ENCODE measurements around the gene TTLL7.
A peak's percentile ranks its signal among the peaks of the same experiment; 100 is the strongest.

TTLL7 gene

DNA sequence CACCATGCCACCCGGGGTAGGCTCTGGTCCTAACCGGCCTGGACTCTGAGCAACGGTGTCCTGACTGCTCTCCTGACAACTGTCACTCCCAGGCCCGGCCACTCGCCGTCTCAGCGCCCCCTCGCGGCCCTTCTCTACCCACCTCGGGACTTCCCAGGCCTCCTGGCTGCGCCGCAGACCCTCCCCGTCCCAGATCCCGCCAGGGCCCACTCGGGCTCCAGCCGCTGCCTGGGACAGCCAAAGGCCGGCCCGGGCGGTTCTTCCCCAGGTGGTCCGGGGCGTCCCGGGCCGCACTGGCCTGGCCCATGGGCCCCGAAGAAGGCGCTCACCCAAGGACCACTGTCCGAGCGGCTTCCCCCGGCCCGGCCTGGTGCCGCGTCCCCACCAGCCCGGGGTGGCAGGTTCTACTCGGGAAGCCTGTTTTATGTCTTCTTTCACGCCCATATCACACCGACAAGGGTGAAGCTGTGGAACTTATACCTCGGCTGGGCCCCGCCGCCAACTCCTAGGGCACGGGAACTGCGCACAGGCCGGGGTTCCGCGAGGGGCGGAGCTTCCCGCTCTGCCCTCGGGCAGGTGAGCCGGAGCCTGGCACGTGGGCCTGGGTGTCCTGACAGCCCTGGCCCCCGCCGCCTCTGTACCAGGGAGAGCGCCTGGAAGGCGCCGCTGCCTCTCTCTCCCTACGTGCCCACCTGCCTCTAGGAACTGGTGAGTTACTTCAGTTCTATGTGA lies 138.3 kb downstream of the TTLL7 start:
- DNase-seq: peak; percentile 78

DNA sequence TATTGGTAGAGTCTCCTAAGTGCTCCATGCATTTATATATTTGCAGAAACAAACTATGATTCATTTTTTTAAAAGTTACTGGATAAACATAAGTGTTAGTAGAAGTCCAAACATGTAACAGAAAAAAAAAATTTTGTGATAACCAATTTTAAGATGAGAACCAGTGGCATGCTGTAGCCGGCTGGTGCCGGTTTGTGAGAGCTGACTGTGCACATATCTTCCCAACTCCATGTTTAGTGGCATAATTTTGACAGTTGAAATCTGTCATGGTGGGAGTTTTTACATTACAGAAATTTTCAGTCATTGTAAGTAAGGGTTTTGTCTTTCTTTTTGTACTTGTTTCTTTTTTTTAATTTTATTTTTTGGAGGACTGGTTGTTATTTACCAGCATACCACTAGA lies 141.2 kb downstream of the TTLL7 start:
- no peak for DNase-seq

DNA sequence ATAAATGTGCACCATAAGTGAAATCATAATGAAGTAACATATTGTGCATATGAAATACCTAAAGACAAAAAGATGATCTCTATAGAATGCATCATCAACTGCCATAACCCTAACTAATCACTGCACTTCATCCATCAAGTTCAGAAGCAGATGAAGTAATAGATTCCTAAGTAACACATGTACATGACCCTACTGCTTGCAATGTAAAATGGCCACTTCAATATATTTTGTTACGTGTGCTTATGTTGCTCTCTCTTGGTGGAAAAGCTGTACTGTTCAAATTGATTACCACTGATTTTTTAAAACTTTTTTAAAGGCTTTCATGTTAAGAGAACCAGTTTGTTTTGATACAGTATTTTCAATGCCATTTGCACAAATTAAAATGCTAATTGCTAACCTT lies 141.8 kb downstream of the TTLL7 start:
- no peak for DNase-seq

DNA sequence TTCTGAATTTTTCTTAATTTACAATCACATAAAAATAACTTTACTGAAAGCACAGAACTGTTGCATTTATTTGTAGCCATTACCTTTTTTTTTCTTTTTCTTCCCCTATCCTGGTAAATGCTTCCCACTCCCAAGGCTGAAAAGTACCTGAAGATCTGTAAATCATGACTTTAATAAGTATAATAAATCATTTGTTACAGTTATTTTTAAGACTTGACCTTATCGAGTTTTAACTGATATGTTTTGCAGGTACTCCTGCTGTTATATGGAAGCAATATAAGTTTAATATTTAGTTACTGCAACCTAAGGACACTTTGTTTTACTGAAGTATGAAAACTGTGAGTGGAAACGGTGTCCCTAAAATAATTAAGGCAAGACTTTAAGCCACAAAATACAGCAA lies 142.6 kb downstream of the TTLL7 start:
- no peak for DNase-seq

DNA sequence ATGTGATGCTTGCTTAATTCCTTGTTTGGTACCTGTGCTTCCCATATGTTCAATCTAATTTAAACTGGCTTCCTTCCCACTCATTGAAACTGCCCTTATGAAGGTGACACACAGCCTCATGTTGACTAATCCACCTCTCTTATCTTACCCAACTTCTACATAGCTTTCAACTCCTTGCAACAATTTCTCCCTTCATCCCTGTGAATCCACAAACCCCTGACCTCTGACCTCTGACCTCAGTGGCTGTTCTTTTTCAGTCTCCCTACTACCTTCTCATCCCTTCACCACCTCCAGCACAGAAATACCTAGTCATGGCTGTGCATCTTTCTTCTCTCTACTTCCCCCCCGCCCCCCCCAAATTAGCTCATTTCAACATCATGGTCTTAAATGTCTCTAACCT lies 144.5 kb downstream of the TTLL7 start:
- no peak for DNase-seq

DNA sequence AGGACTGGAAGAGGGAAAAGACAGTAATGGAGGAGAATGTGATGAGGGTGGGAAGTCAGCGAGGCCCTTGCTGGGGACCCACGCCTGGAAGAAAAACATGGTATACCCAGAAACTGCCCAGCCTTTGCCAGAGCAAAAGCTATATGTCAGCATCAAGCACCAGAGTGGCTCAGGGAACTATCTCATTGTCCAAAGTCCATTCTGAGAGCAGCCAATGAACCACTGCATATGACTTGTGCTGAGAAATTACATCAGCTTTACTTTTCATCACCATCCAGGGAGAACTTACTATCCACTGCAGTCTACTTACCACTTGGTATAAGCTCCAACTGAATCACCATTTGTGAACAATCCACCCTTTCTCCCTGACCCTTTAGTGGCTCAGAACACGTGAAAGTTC lies 148.1 kb downstream of the TTLL7 start:
- no peak for DNase-seq

DNA sequence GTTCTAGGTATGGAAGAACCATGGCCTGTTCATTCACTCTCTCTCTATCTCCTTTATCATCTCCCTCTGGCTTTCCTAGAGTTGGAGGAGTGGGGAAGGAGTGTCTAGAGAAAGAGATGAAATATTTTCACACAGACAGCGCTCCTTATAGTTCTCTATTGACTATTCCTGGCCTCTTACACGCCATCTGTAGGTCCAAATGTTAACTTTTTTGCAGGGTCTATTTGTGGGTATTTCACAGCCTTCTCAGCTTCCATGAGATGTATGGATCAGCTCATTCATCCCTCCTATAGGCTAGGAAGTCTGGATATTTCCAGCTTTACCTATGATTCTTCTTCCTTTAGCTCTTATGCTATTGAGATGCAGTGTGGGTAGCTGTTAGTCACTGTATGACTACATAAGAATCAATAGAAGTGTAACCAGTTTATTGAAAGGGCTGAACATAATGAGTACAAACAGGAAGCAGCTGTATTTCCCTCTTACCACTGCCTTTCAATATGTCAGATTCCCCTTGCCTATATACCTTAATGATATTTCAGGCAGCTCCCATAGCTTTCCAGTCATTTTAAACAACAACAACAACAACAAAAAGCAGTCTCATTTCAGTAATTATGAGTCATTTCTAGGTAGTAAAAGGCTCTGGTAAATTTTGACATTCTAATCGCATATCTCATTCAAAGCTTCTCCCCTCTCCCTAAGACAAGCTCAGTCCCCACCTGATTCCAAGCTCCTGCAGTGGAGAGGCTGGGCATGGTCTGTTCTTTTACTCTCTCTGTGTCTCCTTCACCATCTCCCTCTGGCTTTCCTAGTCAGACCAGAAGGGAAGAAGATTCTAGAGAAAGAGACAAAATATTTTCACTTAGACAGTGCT lies 149.5 kb downstream of the TTLL7 start:
- no peak for DNase-seq

DNA sequence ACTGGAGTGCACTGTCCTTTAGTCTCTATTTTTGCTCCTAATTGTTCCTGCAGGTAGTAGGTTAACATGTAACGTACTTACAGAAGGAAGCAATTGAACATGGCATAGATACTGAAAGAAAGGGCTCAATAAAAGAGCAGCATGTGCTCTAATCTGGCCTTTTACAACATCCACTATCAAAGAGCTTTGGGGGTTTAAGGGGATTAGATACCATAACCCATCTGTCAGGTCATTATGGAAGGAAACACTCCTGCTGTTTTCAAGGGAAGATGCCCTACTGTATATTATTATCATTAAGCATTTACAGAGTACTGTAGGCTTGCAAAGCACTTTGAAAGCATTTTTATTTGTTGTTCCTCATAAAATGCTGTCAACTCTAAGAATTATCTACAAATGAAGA lies 152.8 kb downstream of the TTLL7 start:
- no peak for DNase-seq

DNA sequence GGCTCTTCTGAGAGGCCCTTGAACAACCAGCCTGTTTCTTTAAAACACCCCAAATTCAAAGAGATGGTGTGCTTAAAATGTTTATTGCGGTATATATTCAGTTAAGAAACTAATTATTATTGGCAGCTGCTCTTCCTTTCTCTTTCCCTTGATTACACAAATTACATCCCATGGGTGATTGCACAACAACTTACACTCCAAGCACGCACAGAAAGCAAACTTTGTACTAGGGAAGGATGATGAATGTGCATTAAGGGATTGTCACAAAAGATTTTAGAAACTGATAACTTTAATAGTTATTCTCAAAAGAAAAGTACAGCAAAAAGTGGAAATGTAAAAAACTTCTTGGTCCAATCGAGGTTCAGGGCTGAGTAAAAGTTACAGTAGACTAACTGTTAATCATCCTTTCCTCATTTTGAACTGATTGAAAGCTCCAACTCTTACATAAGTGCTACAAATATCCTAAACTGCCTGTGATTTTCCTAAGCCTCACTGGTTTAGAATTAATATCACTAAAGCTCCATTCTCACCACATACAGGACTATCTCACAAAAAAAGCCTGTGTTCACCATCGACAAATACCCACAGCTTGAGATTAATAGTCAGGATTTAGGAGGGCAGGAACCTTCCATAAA lies 153.4 kb downstream of the TTLL7 start:
- no peak for DNase-seq

DNA sequence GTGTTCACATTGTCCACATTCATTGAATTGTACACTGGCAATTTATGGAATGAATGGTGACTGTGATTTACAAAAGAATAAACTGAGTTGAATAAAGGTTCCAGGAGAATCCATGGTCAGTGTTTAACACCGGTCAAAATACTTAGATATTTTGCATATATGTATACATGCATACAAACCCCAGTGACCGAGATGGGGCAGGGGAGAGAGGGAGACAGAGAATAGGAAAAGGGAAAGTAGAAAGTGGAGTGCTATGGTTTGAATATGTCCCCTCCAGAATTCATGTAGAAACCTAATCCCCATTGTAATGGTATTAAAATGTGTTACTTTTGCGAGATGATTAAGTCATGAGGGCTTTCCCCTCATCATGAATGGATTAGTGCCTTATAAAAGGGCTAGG lies 154.4 kb downstream of the TTLL7 start:
- DNase-seq: no peak

DNA sequence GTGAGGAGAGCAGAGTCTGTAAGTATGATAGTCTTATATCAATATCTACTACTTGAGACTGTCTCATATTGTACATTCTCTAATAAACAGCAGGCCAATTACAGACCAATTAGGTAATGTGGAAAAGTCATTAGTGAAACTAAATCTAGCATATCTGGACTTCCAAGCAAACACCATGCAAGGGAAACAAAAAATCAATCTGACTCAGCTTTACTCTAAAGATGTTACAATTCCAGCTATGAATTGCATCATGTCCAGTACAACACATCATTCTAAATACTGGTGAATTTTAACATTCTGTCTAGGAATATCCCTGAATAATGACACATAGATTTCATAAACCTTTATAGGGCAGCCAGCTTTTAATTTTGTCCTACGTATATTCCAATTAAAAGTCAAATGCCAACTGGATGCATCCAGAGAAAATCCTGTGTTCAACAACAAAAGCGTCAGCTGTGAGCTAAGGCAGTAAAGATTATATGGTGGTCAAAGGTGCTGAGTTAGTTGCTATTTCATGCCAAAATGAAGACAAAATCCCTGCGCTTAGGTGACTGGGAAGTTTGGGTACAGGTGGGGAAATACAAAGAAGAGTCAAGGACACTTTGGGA lies 159.3 kb downstream of the TTLL7 start:
- DNase-seq: no peak

DNA sequence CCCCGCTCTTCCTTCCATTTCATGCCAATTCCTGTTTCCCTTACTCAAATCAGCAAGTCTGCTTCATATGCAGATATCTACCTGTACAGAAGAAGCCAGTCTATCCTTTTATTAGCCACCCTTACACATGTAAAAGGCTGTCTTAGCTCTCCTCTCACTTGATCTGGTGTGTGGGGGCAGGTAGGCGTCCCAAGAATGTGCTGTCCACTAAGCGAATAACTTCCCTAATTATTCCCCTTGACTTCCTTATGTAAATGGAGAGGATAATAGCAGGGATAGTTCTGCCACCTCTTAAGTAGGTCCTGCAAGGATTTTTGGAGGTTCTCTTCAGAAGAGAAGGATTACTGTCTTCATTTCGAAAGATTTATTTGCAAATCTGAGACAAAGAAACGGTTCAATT lies 160.4 kb downstream of the TTLL7 start:
- no peak for DNase-seq

DNA sequence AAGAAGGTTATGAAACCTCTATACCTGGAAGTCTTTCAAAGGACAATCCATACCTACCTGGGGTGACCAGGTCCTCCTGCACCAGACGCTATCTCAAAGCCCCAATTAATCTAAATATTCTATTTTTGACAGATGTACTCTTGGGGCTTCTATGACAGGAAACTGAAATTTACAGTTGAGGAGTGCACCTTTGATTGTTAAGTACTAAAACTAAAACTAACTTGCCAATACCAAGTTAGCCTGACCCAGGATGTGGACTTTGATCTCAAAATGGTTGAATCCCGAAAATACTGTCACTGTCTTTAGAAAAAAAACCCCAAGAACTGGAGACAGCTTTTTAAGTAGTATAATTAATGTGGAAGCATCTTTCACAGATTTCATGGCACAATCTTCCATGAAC lies 162.4 kb downstream of the TTLL7 start:
- DNase-seq: no peak

DNA sequence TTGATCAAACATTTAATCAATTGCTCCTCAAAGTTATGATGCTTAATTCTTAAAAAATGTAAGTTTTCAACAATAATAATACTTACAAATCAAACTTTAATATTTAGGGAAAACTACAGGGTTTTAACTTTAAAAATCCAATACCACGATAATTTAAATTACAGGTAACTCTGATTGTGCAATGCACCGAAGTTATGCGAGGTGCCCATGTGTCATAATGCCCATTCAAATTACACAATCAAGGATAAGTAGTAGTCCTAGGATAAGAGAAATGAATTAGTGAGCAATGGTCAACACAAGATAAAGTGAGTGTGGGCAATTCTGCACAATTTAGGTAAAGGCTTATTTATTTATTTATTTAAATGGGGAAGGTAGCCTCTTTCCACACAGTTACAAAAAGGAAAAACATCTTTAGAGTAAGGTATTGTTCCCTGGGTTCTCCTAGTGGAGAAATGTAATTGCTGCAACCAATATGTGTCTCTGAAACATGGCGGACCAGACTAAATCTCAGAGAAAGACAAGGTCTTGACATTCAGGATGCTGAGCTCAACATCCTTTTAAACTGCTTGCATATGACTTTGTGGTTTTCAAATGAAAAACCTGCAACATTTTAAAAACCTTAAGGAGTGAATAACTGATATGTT lies 164.2 kb downstream of the TTLL7 start:
- no peak for DNase-seq

DNA sequence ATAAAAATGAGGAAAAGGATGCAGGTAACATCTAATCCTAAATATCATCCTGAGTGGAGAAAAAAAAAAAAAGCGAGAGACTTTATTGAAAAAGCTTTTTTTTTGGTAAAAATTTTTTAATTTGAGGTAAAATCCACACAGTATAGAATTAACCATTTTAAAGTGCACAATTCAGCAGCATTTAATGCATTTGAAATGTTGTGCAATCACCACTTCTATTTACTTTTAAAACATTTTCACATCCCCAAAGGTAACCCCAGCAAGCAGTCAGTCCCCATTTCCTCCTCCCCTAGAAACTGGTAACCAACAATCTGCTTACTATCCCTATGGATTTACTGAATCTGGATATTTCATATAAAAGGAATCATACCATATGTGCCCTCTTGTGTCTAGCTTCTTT lies 166.7 kb downstream of the TTLL7 start:
- no peak for DNase-seq

DNA sequence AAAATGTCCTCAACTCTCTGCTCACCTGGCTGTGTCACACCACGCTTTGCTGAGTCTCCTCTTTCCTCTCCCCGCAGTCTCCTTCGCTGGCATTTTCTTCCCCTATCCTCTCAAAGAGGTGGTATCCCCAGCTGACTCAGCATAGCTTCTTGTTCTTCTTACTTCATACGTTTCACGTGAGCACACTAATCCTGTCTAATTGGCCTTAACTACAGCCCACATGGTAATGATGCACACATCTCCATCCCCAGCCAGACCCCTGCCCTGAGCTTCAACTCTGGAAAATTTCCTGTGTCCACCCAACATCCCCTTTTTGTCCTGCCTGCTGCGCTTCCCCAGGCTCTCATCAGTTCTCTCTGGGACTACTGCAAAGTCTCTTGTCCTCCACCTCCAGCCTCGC lies 169.8 kb downstream of the TTLL7 start:
- DNase-seq: no peak

DNA sequence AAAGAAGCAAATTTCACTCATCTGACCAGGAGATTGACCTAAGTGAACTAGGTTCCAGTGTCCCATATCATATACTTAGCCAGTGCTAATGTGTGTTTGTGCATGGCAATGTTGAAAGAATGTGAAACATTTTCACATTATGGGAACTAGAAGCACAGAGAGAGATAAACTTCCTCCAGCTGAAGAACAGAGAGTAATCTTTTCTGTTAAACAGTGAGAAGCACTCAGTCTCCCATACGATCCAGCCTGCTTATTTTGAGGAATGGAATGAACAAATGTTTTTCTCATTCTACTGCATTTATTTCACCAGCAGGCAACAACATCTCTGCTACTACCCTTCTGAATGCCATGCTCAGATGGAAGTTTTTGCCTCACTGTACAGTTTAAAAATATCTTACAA lies 170.5 kb downstream of the TTLL7 start:
- no peak for DNase-seq

DNA sequence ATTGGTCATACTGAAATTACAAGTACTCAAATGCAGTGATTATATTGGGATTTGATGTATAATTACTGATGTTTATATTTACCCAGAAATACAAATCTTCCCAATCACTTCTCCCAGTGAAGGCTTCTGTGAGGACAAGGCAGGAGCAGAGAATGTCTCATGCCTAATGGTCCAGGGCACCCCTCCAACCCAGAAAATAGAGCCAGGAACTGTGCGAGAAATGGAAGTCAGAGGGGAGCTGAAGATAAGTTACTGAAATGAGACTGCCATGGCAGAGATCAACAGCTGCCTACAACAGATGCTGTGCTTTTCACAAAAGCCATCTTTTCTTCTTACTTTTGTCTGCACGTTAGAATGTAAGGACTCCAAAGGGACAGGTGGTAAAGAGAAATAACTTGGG lies 171.2 kb downstream of the TTLL7 start:
- no peak for DNase-seq

DNA sequence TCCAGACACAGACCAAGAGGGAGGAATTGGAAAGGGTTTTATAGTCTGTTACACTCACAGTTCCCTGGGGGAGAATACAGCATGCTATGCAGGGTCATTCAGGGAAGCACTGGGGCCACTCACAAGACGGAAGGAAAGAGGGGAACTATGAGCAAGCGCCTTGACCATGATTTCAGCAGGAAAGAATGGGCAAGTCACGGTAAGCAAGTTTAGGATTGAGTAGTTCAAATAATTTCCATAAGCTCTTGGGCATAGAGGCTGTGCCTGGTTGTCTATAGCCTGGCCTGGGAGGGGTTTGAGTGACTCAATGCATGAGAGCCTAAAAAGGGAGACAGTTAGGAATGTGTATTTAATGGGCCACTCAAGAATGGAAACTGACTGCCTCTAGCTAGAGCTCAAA lies 176.7 kb downstream of the TTLL7 start:
- DNase-seq: no peak

DNA sequence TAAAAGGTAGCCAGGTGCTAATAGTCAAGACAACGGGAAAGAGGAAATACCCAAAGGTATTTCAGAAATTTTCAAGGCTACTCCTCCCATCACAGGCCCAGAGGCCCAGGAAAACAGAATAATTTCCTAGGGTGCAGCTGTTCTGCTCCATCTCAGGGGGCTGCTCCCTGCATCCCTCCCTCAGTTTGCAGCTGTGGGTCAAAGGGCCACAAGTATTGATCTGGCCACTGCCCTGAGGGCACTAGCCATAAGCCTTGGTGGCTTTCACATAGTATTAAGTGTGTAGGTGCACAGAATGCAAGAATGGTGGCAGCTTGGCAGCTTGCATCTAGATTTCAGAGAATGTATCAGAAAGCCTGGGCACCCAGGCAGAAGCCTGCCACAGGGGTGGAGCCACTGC lies 179.5 kb downstream of the TTLL7 start:
- no peak for DNase-seq

DNA sequence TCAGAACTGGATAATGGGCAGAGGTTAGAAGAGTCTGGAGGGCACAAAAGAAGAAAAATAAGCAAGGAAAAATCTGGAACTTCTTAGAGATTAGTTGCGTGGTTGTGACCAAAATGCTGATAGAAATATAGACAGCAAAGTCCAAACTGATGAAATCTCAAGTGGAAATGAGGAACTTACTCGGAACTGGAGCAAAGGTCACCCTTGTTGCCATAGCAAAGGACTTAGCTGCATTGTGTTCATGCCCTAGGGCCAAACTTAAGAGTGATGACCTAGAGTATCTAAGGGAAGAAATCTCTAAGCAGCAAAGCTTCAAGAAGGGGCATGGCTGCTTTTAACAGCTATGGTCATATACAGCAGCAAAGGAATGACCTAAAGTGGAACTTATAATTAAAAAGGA lies 180.0 kb downstream of the TTLL7 start:
- DNase-seq: no peak

DNA sequence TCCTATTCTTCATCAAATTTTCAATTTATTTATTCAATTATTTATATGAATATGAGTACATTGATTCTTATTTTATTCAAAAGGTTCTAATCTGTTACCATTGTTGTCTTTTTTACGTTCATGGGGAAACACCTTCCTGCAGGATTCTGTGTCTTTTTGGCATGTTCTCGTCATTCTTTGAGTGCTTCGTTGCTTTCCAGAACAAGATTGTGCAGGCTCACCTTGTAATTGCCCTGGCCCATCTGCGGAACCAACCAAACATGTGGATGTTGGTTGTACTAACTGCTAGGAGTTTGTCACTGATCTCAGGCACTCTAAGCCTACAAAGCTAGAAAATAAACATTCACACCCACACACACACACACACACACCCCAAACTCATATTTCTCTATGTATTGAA lies 182.1 kb downstream of the TTLL7 start:
- no peak for DNase-seq

DNA sequence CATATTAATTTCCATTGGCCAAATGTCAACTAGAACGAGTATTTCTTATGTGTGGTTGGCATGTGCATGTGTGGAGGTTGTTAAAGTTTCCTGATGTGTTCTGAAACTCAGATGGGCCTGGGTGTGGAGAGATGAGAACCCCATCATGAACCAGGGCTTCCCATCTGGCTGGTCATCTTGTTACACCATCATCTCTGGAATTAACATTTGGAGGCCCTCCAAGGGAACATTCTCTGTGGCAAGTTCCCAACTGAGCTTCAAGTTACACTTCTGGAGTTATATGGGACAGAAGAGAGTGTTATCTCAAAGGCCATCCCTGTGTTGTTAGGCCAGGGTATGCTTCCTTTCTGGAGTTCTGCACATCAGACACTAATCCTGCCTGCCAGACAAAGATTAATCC lies 183.6 kb downstream of the TTLL7 start:
- no peak for DNase-seq
